B cell (primary cell): Measurements from ENCODE around the gene SORD. TPM values are rescaled to one million over a fixed set of nuclear protein-coding genes. Genes with fewer than 3 reads are reported as not detected.

ENCODE experiments used
- ATAC-seq: fragments of 200-7000 bp; cut with Tn5 transposase; one replicate; pipeline ENCODE4 v1.10.0; 2021; ENCODE audit warnings: low read depth, mild to moderate bottlenecking, moderate number of reproducible peaks, moderate library complexity
- CTCF ChIA-PET: fragments of 350-600 bp; sonication (Branson Sonifier 250); formaldehyde crosslinking; loops from one replicate; lab custom pipeline; 2021; ENCODE audit warnings: antibody characterized with exemption, inconsistent platforms; lab: Charles Lee
- POLR2A ChIA-PET: fragments of 350-600 bp; sonication (Branson Sonifier 250); formaldehyde crosslinking; loops from one replicate; lab custom pipeline; 2021; ENCODE audit warnings: antibody characterized with exemption; lab: Charles Lee
- DNase-seq: peaks from one replicate; pipeline ENCODE4 v3.0.0; 2013
- H2AFZ ChIP-seq: 2 replicates; pipeline ENCODE4 v1.6.1; 2012; ENCODE audit warnings: mild to moderate bottlenecking, low read depth, low read length; ENCODE audit not compliant: insufficient read depth, poor library complexity, severe bottlenecking
- H3K27ac ChIP-seq, 2 donors: 1 replicate in 1 of 2; 2 replicates in 1 of 2; pipeline ENCODE4 v1.5.1; 2012 to 2013; ENCODE audit warnings: low read length in 2 of 2, mild to moderate bottlenecking in 2 of 2, moderate library complexity in 1 of 2
- H3K27me3 ChIP-seq, 4 experiments: fragments of 200-600 bp in 1 of 4; sonication (generic) in 1 of 4; replicated peaks in 1 of 4; 1 replicate in 2 of 4; 2 replicates in 2 of 4; pipeline versions ENCODE4 v1.6.1 to v1.7.0; 2013 to 2016; ENCODE audit warnings: low read length in 3 of 4, mild to moderate bottlenecking in 2 of 4, mixed read lengths in 1 of 4, moderate library complexity in 1 of 4; ENCODE audit not compliant: insufficient read depth in 4 of 4, control insufficient read depth in 3 of 4; ENCODE audit errors: control extremely low read depth in 1 of 4
- H3K36me3 ChIP-seq, 2 experiments: replicated peaks in 1 of 2; 1 replicate in 1 of 2; 2 replicates in 1 of 2; pipeline versions ENCODE4 v1.6.1 to v1.7.1; 2013; ENCODE audit warnings: low read length in 1 of 2; ENCODE audit not compliant: insufficient read depth in 2 of 2, control insufficient read depth in 1 of 2; ENCODE audit errors: control extremely low read depth in 1 of 2, extremely low read depth in 1 of 2
- H3K4me1 ChIP-seq, 2 donors: fragments of 200-600 bp in 1 of 2; sonication (generic) in 1 of 2; 1 replicate in 1 of 2; 2 replicates in 1 of 2; pipeline versions ENCODE4 v1.5.1 to v1.6.1; 2013 to 2017; ENCODE audit warnings: low read length in 2 of 2; ENCODE audit not compliant: control insufficient read depth in 2 of 2, insufficient read depth in 2 of 2
- H3K4me2 ChIP-seq: replicated peaks from 2 replicates; pipeline ENCODE3; 2012; ENCODE audit warnings: mild to moderate bottlenecking, low read depth, low read length; ENCODE audit not compliant: poor library complexity, severe bottlenecking
- H3K4me3 ChIP-seq, 5 experiments: fragments of 200-600 bp in 1 of 5; sonication (generic) in 1 of 5; 1 replicate in 3 of 5; 2 replicates in 2 of 5; pipeline versions ENCODE4 v1.5.1 to v1.7.0; 2011 to 2016; ENCODE audit warnings: low read length in 4 of 5, mild to moderate bottlenecking in 4 of 5, low read depth in 2 of 5, control low read depth in 1 of 5, moderate library complexity in 1 of 5; ENCODE audit not compliant: insufficient read depth in 1 of 5; ENCODE audit errors: control extremely low read depth in 1 of 5, extremely low read depth in 1 of 5
- H3K79me2 ChIP-seq: fragments of 200-600 bp; sonication (generic); one replicate; pipeline ENCODE4 v1.6.0; 2016; ENCODE audit warnings: low read length; ENCODE audit not compliant: control insufficient read depth, insufficient read depth
- H3K9ac ChIP-seq: fragments of 200-600 bp; sonication (generic); 2 replicates; pipeline ENCODE4 v1.6.1; 2017; ENCODE audit warnings: mild to moderate bottlenecking, low read length, moderate library complexity
- H3K9me3 ChIP-seq, 3 donors: one replicate each; pipeline versions ENCODE4 v1.6.1 to v1.7.1; 2013; ENCODE audit warnings: low read length in 2 of 3; ENCODE audit not compliant: control insufficient read depth in 2 of 3, insufficient read depth in 1 of 3; ENCODE audit errors: control extremely low read depth in 1 of 3
- H4K20me1 ChIP-seq: 2 replicates; pipeline ENCODE4 v1.6.0; 2012; ENCODE audit warnings: mild to moderate bottlenecking, low read length; ENCODE audit not compliant: insufficient read depth, control insufficient read depth, poor library complexity, severe bottlenecking
- H3K27ac Mint-ChIP-seq: one replicate; pipeline ENCODE4 v1.8.0; 2021; ENCODE audit warnings: mixed read lengths
- H3K27me3 Mint-ChIP-seq: one replicate; pipeline ENCODE4 v1.8.0; 2021; ENCODE audit warnings: mixed read lengths
- H3K4me1 Mint-ChIP-seq: one replicate; pipeline ENCODE4 v1.8.0; 2021; ENCODE audit warnings: mixed read lengths
- H3K4me3 Mint-ChIP-seq: one replicate; pipeline ENCODE4 v1.8.0; 2021; ENCODE audit warnings: mixed read lengths
- H3K9me3 Mint-ChIP-seq: one replicate; pipeline ENCODE4 v1.8.0; 2022; ENCODE audit warnings: mixed read lengths; ENCODE audit not compliant: insufficient read depth
- EZH2 ChIP-seq: IDR thresholded peaks from 2 replicates; pipeline ENCODE4 v1.6.1; 2012; ENCODE audit warnings: borderline replicate concordance, low read depth, mild to moderate bottlenecking, moderate library complexity, low read length; ENCODE audit not compliant: insufficient read depth, poor library complexity, severe bottlenecking
- WGBS: methylation state at CpG from one replicate; pipeline ENCODE4 v1.1.5; 2013; ENCODE audit warnings: missing lambda C conversion rate; ENCODE audit not compliant: insufficient coverage; 5-methylcytosine and 5-hydroxymethylcytosine counted together
- intact Hi-C: fragments of 100-400 bp; cut with micrococcal nuclease; formaldehyde crosslinking; loops from one replicate; pipeline ENCODE4 v1.10.0; 2022
- polyA plus RNA-seq: library from polyadenylated mRNA; depleted of rRNA; stranded (reverse); fragments of >200 nt; gene quantifications from 2 replicates; pipeline ENCODE4 v1.2.3, GENCODE V29; 2012
- total RNA-seq, 2 donors: library from RNA; stranded (reverse); fragments of 120-200 nt in 1 of 2; gene quantifications; 1 replicate in 1 of 2; 2 replicates in 1 of 2; pipeline versions ENCODE4 v1.2.3 to v1.2.4, GENCODE V29; 2013 to 2022
- TF ChIP-seq, protein P1 (sequence below): fragments of 200-600 bp; IDR thresholded peaks from one replicate; pipeline ENCODE4 v1.8.0; 2022; ENCODE audit warnings: antibody characterized with exemption, mild to moderate bottlenecking

Gene SORD
- total and polyA plus RNA-seq, 2 donors (not counting 1 experiment from before 2014, with no cell fraction given) = 22.2 to 25.8 TPM

DNA sequence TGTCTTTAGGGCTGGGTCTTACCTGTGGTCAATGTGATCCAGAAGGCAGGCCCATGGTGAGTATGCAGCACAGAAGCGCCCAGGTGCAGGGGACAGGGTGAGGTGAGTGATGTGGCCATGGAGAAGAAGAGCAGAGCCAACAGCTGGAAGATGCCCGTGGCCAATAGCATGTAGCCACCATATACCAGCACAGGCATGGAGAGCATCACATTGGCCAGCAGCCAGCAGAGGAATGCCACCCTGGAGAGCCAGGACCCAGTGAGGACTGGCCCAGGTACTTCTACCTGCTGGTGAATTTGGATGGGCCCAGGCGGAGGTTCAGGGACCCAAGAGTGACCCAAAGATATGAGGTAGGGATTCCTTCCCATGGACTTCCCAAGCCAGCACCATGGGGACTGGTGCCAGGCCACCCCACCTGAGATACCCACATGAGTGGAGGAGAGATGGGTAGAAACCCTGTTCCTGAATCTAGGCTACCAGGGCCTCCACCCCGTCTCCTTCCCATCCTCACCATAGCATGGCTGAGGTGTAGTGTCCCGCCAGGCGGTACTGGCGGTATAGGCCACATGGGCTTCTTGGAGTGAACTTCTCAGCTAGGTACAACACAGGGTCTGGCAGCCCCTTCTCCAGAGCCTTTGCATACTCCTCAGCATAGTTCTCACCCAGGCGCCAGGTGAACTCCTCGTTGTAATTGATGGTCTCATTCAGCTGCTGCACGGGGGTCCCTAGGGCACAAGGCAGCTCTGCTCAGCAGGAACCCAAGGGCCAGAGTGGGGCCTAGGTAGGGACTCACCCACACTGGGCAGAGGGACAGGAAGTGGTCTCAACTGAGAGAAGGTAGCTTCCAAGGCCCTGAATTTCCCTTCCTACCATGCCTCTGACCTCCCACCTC, 97.3 kb downstream of the SORD start:
- no peak overlapping the region for H3K27ac ChIP-seq
- Mint-ChIP-seq H3K4me3 (no peak overlapping the region), H3K27me3 (peaks cover 62% of the 10 kb centered on the region), H3K27ac (no peak overlapping the region), H3K9me3 (no peaks in the 10 kb centered on the region), H3K4me1 (peaks cover 20% of the 10 kb centered on the region)
- H3K9me3 ChIP-seq = peaks cover 0 to 13% (median 0%) of the 10 kb centered on the region in 3 donors
- no peak overlapping the region for H2AFZ ChIP-seq
- POLR2A ChIA-PET = no interaction called here
- TF ChIP-seq EZH2 = no peak
- TF ChIP-seq, protein P1, sequence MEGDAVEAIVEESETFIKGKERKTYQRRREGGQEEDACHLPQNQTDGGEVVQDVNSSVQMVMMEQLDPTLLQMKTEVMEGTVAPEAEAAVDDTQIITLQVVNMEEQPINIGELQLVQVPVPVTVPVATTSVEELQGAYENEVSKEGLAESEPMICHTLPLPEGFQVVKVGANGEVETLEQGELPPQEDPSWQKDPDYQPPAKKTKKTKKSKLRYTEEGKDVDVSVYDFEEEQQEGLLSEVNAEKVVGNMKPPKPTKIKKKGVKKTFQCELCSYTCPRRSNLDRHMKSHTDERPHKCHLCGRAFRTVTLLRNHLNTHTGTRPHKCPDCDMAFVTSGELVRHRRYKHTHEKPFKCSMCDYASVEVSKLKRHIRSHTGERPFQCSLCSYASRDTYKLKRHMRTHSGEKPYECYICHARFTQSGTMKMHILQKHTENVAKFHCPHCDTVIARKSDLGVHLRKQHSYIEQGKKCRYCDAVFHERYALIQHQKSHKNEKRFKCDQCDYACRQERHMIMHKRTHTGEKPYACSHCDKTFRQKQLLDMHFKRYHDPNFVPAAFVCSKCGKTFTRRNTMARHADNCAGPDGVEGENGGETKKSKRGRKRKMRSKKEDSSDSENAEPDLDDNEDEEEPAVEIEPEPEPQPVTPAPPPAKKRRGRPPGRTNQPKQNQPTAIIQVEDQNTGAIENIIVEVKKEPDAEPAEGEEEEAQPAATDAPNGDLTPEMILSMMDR = no peak
- no peaks in the 10 kb centered on the region for H4K20me1 ChIP-seq
- CTCF ChIA-PET = interaction anchor here (1.1 to 1.8 kb wide), 5 partner anchors 7 to 158 kb away, joined by 3 to 4 read pairs (median 3); no protein-coding TSS in a partner anchor
- ATAC-seq (no peak), DNase-seq (no peak)
- peaks cover 0 to 57% (median 27%) of the 10 kb centered on the region in 4 experiments for H3K27me3 ChIP-seq
- intact Hi-C loops = no loop called here
- H3K4me1 ChIP-seq = peaks cover 21 to 24% of the 10 kb centered on the region in 2 donors
- no peaks in the 10 kb centered on the region for H3K79me2 ChIP-seq
- no peak overlapping the region for H3K4me3 ChIP-seq
- 93% methylated on average over 10 of the region's 10 CpGs for WGBS
- no peak overlapping the region for H3K9ac ChIP-seq
- H3K4me2 ChIP-seq = no peak overlapping the region
- H3K36me3 ChIP-seq = no peaks in the 10 kb centered on the region

- Histone ChIP-seq H3K9me3 (peaks cover 0 to 10% (median 0%) of the 10 kb centered on the region in 3 donors), H3K4me3 (no peak overlapping the region), H3K27me3 (peaks cover 0 to 54% (median 21%) of the 10 kb centered on the region in 4 experiments), H3K4me2 (no peak overlapping the region), H2AFZ (no peak overlapping the region), H3K79me2 (no peaks in the 10 kb centered on the region), H4K20me1 (no peaks in the 10 kb centered on the region), H3K27ac (no peak overlapping the region), H3K4me1 (peaks cover 19 to 20% of the 10 kb centered on the region in 2 donors), H3K9ac (no peak overlapping the region), H3K36me3 (no peaks in the 10 kb centered on the region)
- POLR2A ChIA-PET = no interaction called here
- CTCF ChIA-PET = interaction anchor here (1.1 to 1.8 kb wide), 7 partner anchors 8 to 336 kb away, joined by 3 to 5 read pairs (median 3); no protein-coding TSS in a partner anchor
- 88% methylated on average over 2 of the region's 3 CpGs for WGBS
- H3K27ac Mint-ChIP-seq = no peak overlapping the region
- no peaks in the 10 kb centered on the region for H3K9me3 Mint-ChIP-seq
- H3K4me1 Mint-ChIP-seq = peaks cover 20% of the 10 kb centered on the region
- H3K27me3 Mint-ChIP-seq = peaks cover 62% of the 10 kb centered on the region
- no peak for DNase-seq
- TF ChIP-seq, protein P1 = no peak
- no peak for TF ChIP-seq EZH2
- ATAC-seq = no peak
- no peak overlapping the region for H3K4me3 Mint-ChIP-seq
- intact Hi-C loops = no loop called here
Measured at GRCh38 chr15:45121020-45121419, 98.0 kb downstream of the SORD start.
